Endothelial cell of umbilical vein (primary cell): ENCODE measurements around the gene GTF2IRD2. TPM values are rescaled to one million over a fixed set of nuclear protein-coding genes. Genes with fewer than 3 reads are reported as not detected.
"Not testable (repeated sequence)": the region's sequence is repeated elsewhere in the genome, so short reads cannot be mapped to it uniquely, and the experiment has no call there.

ENCODE experiments used
- BruUV-seq: library from RNA; stranded (reverse); fragments of 400-500 nt; replicated peaks from 2 replicates; lab custom pipeline; 2021; lab: Mats Ljungman, UMichigan
- CTCF ChIA-PET: fragments of 300-600, 350-600 bp; sonication (Branson Sonifier 250); formaldehyde crosslinking; loops from one replicate; lab custom pipeline; 2021; ENCODE audit warnings: antibody characterized with exemption, inconsistent platforms; lab: Charles Lee
- POLR2A ChIA-PET: fragments of 300-600, 350-600 bp; sonication (Branson Sonifier 250); formaldehyde crosslinking; loops from one replicate; lab custom pipeline; 2021; ENCODE audit warnings: antibody characterized with exemption, inconsistent platforms; lab: Charles Lee
- DNase-seq: peaks from one replicate; pipeline ENCODE4 v3.0.0-alpha.2; 2011; ENCODE audit warnings: low read depth, low spot score
- FAIRE-seq: peaks from 2 replicates; lab custom pipeline; 2011; peaks lifted over from hg19 to GRCh38; lab: Jason Lieb, UNC
- H2AFZ ChIP-seq: 2 replicates; pipeline ENCODE4 v1.6.0; 2012; ENCODE audit warnings: low read depth, low read length, control low read depth, inconsistent platforms
- H3K27ac ChIP-seq: 2 replicates; pipeline ENCODE4 v1.5.1; 2011; ENCODE audit warnings: low read depth, mild to moderate bottlenecking, control low read depth, low read length, moderate library complexity; ENCODE audit not compliant: insufficient read depth
- H3K27me3 ChIP-seq, 2 experiments: 2 replicates each; pipeline versions ENCODE4 v1.6.0 to v1.6.1; 2011; ENCODE audit warnings: low read length in 2 of 2, mixed read lengths in 1 of 2; ENCODE audit not compliant: control insufficient read depth in 2 of 2, insufficient read depth in 2 of 2
- H3K36me3 ChIP-seq, 2 experiments: 2 replicates in 1 of 2; 3 replicates in 1 of 2; pipeline ENCODE4 v1.5.1; 2011; ENCODE audit warnings: low read length in 2 of 2, mild to moderate bottlenecking in 1 of 2, moderate library complexity in 1 of 2; ENCODE audit not compliant: control insufficient read depth in 2 of 2, insufficient read depth in 2 of 2; ENCODE audit errors: extremely low read depth in 1 of 2
- H3K4me1 ChIP-seq: 3 replicates; pipeline ENCODE4 v1.5.1; 2011; ENCODE audit warnings: mild to moderate bottlenecking, low read length; ENCODE audit not compliant: control insufficient read depth, insufficient read depth; ENCODE audit errors: extremely low read depth
- H3K4me2 ChIP-seq: 2 replicates; pipeline ENCODE4 v1.6.1; 2011; ENCODE audit warnings: low read length, control low read depth, mixed read lengths; ENCODE audit not compliant: insufficient read depth
- H3K4me3 ChIP-seq, 3 experiments: fragments of 200-600 bp in 1 of 3; sonication (generic), shearing (Covaris generic) in 1 of 3; replicated peaks in 1 of 3; 2 replicates each; pipeline ENCODE4 v1.5.1; 2011 to 2016; ENCODE audit warnings: control low read depth in 3 of 3, low read length in 3 of 3, mild to moderate bottlenecking in 2 of 3, inconsistent platforms in 1 of 3, low read depth in 1 of 3, moderate library complexity in 1 of 3; ENCODE audit not compliant: insufficient read depth in 1 of 3
- H3K79me2 ChIP-seq: 2 replicates; pipeline ENCODE4 v1.6.0; 2012; ENCODE audit warnings: low read length, inconsistent platforms; ENCODE audit not compliant: control insufficient read depth, insufficient read depth
- H3K9ac ChIP-seq: replicated peaks from 2 replicates; pipeline ENCODE3; 2011; ENCODE audit warnings: low read length, control low read depth; ENCODE audit not compliant: insufficient read depth; ENCODE audit errors: extremely low read depth
- H3K9me1 ChIP-seq: replicated peaks from 3 replicates; pipeline ENCODE4 v1.6.0; 2011; ENCODE audit warnings: mild to moderate bottlenecking, low read length; ENCODE audit not compliant: control insufficient read depth, insufficient read depth; ENCODE audit errors: extremely low read depth
- H3K9me3 ChIP-seq: replicated peaks from 2 replicates; pipeline ENCODE4 v1.5.1; 2012; ENCODE audit warnings: low read length, inconsistent platforms; ENCODE audit not compliant: control insufficient read depth, insufficient read depth
- H4K20me1 ChIP-seq: replicated peaks from 2 replicates; pipeline ENCODE3; 2011; ENCODE audit warnings: mild to moderate bottlenecking, low read length; ENCODE audit not compliant: control insufficient read depth, insufficient read depth; ENCODE audit errors: extremely low read depth
- dilution Hi-C: fragments of 300-500 bp; cut with MboI; formaldehyde crosslinking; loops from one replicate; pipeline ENCODE4 v1.15.0; 2019; ENCODE audit warnings: low sequenced_read_pairs; ENCODE audit not compliant: extremely low pct_ligation_motif_present
- intact Hi-C: fragments of 100-400 bp; cut with micrococcal nuclease; formaldehyde crosslinking; loops from one replicate; pipeline ENCODE4 v1.10.0; 2022
- polyA plus RNA-seq, 4 experiments: library from polyadenylated mRNA; depleted of rRNA in 3 of 4; stranded (reverse) in 3 of 4; unstranded in 1 of 4; fragments of >200 nt; gene quantifications; 2 replicates each; pipeline versions ENCODE4 v1.2.1 to v1.2.3, GENCODE V29; 2011 to 2012; ENCODE audit warnings: missing spikeins in 1 of 4
- total RNA-seq: library from RNA; stranded (reverse); gene quantifications from 2 replicates; pipeline ENCODE4 v1.2.3, GENCODE V29; 2021

The GTF2IRD2 gene
- total and polyA plus RNA-seq, 2 donors (not counting 3 experiments of a cell fraction or from before 2014, with no cell fraction given): 5.2 to 10.0 TPM

- CTCF ChIA-PET, H3K4me1 ChIP-seq, H3K27ac ChIP-seq, H3K79me2 ChIP-seq, H3K4me2 ChIP-seq, H3K9me3 ChIP-seq, H4K20me1 ChIP-seq, DNase-seq, H3K9me1 ChIP-seq, H3K27me3 ChIP-seq, intact Hi-C loops, BruUV-seq, H2AFZ ChIP-seq, H3K4me3 ChIP-seq, dilution Hi-C loops, H3K36me3 ChIP-seq, POLR2A ChIA-PET, H3K9ac ChIP-seq, FAIRE-seq: not testable (repeated sequence)
Measured at GRCh38 chr7:74798644-74799043, 52.8 kb downstream of the GTF2IRD2 start.

GRCh38 chr7:74797848-74798622 lies 53.4 kb downstream of the GTF2IRD2 start:
- POLR2A ChIA-PET, H3K9me3 ChIP-seq, CTCF ChIA-PET, BruUV-seq, H3K9me1 ChIP-seq, dilution Hi-C loops, H3K36me3 ChIP-seq, H3K4me1 ChIP-seq, FAIRE-seq, H3K27ac ChIP-seq, H2AFZ ChIP-seq, DNase-seq, H3K27me3 ChIP-seq, H4K20me1 ChIP-seq, H3K4me3 ChIP-seq, H3K79me2 ChIP-seq, intact Hi-C loops, H3K9ac ChIP-seq, H3K4me2 ChIP-seq: not testable (repeated sequence)

GRCh38 chr7:74789200-74789736 lies 62.1 kb downstream of the GTF2IRD2 start:
- intact Hi-C loops, H4K20me1 ChIP-seq, H3K27ac ChIP-seq, H3K4me2 ChIP-seq, dilution Hi-C loops, H3K9me1 ChIP-seq, DNase-seq, POLR2A ChIA-PET, CTCF ChIA-PET, FAIRE-seq, H3K36me3 ChIP-seq, H3K9ac ChIP-seq, H3K79me2 ChIP-seq, H2AFZ ChIP-seq, H3K4me1 ChIP-seq, H3K27me3 ChIP-seq, H3K9me3 ChIP-seq, H3K4me3 ChIP-seq, BruUV-seq: not testable (repeated sequence)

- H3K36me3 ChIP-seq, H4K20me1 ChIP-seq, H3K4me2 ChIP-seq, H3K4me1 ChIP-seq, H3K9me3 ChIP-seq, H3K9ac ChIP-seq, POLR2A ChIA-PET, intact Hi-C loops, H3K27me3 ChIP-seq, H2AFZ ChIP-seq, H3K9me1 ChIP-seq, H3K79me2 ChIP-seq, BruUV-seq, H3K27ac ChIP-seq, CTCF ChIA-PET, dilution Hi-C loops: not testable (repeated sequence)
- DNase-seq: peak; percentile 81
- FAIRE-seq: peak; percentile 65
- peak overlapping the region in 1 of 3 experiments; percentile 30 for H3K4me3 ChIP-seq
Measured at GRCh38 chr7:74788369-74789150, 62.8 kb downstream of the GTF2IRD2 start.
